Right lobe of liver (tissue), 4 donors: Measurements from ENCODE around the gene PTPN4.

Source experiments
- POLR2A ChIP-seq: fragments of 450-650 bp; IDR thresholded peaks from one replicate; pipeline ENCODE4 v1.6.1; 2017; ENCODE audit warnings: antibody characterized with exemption, mild to moderate bottlenecking
- TF ChIP-seq, protein P1 (sequence below), 4 donors: fragments of 200-600 bp in 3 of 4; fragments of 450-650 bp in 1 of 4; IDR thresholded peaks; one replicate each; pipeline versions ENCODE4 v1.5.1 to v1.8.0; 2016 to 2022; ENCODE audit warnings: antibody characterized with exemption in 4 of 4, mild to moderate bottlenecking in 2 of 4
- donor health status: DM: no; HTN: no; CAD: no.
- donor health status: DM: no; HTN: no; CAD: no.
- donor health status: DM: no; HTN: yes; CAD: no.

DNA sequence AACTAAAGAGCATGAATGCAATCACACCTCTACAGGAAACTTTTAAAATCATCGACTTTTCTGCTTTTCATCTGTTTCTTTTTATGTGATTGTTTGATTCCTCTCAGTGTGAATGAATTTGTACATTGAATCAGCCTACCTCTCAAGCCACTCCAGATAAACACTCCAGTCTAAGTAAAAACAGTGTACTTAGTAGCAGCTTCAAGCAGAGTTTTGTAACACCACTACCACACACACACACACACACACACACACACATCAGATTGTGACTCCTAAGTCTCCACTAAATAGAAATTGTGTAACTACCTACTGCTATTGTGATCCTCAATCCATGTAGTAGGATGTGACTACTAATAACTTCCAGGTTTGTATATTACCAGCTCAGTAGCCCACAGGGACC, 187.8 kb downstream of the PTPN4 start:
- TF ChIP-seq POLR2A: no peak
- TF ChIP-seq, protein P1, sequence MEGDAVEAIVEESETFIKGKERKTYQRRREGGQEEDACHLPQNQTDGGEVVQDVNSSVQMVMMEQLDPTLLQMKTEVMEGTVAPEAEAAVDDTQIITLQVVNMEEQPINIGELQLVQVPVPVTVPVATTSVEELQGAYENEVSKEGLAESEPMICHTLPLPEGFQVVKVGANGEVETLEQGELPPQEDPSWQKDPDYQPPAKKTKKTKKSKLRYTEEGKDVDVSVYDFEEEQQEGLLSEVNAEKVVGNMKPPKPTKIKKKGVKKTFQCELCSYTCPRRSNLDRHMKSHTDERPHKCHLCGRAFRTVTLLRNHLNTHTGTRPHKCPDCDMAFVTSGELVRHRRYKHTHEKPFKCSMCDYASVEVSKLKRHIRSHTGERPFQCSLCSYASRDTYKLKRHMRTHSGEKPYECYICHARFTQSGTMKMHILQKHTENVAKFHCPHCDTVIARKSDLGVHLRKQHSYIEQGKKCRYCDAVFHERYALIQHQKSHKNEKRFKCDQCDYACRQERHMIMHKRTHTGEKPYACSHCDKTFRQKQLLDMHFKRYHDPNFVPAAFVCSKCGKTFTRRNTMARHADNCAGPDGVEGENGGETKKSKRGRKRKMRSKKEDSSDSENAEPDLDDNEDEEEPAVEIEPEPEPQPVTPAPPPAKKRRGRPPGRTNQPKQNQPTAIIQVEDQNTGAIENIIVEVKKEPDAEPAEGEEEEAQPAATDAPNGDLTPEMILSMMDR (IDR thresholded peaks at IDR 0.05): no peak
